Measurements from ENCODE around the gene MIDN.

The MIDN gene

GRCh38 chr19:1282588-1283206, 34.3 kb downstream of the MIDN start:
- no peak overlapping the region for H4K12ac ChIP-seq (ENCODE audit: low read depth, low read length)
- peaks cover 10% of the 10 kb centered on the region in 2 experiments for H3K36me3 ChIP-seq (ENCODE audit: control insufficient read depth in 1 of 2, insufficient read depth in 2 of 2, low read length in 2 of 2)
- no CpG with 5 or more reads among the region's 18 CpGs for WGBS (ENCODE audit: extremely low coverage, insufficient coverage, insufficient read length)
- no peak overlapping the region for H3K23ac ChIP-seq (ENCODE audit: low read length)
- no peak overlapping the region for H3K4me2 ChIP-seq (ENCODE audit: low read length)
- H3K4me3 ChIP-seq (ENCODE audit: low read depth, low read length) = no peak overlapping the region
- no peak overlapping the region for H2BK5ac ChIP-seq (ENCODE audit: low read depth, low read length, poor library complexity)
- no peak overlapping the region for H3K18ac ChIP-seq (ENCODE audit: low read length)
- no peak overlapping the region for H3K9ac ChIP-seq (ENCODE audit: low read length)
- no peak overlapping the region for H4K8ac ChIP-seq (ENCODE audit: low read depth, low read length)
- H2BK12ac ChIP-seq (ENCODE audit: low read length) = no peak overlapping the region
- H3K27ac ChIP-seq (ENCODE audit: low read depth, low read length) = no peak overlapping the region
- no peak overlapping the region for H4K91ac ChIP-seq (ENCODE audit: low read depth, low read length)
- H3K4me1 ChIP-seq (ENCODE audit: control insufficient read depth in 1 of 2, insufficient read depth in 2 of 2, low read length in 2 of 2) = peaks cover 0 to 10% of the 10 kb centered on the region in 2 experiments
- DNase-seq = no peak
- H3K14ac ChIP-seq (ENCODE audit: low read length) = no peak overlapping the region
- H3K9me3 ChIP-seq (ENCODE audit: insufficient read depth, low read depth, low read length) = no peaks in the 10 kb centered on the region
- H2BK120ac ChIP-seq (ENCODE audit: insufficient read depth, low read length, poor library complexity) = no peak overlapping the region
- H3K27me3 ChIP-seq (ENCODE audit: insufficient read depth, low read length) = peaks cover 7% of the 10 kb centered on the region
- no peak overlapping the region for H2AFZ ChIP-seq (ENCODE audit: insufficient read depth, low read length, poor library complexity)
- H3K79me1 ChIP-seq (ENCODE audit: low read length) = no peaks in the 10 kb centered on the region
- no peak overlapping the region for H2AK5ac ChIP-seq (ENCODE audit: low read length)
- H3K4ac ChIP-seq (ENCODE audit: low read depth, low read length) = no peak overlapping the region
- no peaks in the 10 kb centered on the region for H3K79me2 ChIP-seq (ENCODE audit: control insufficient read depth, insufficient read depth, low read length, poor library complexity)

GRCh38 chr19:1283207-1283916, 35.0 kb downstream of the MIDN start:
- no peak for DNase-seq
- no peak overlapping the region for H3K4me3 ChIP-seq (ENCODE audit: low read depth, low read length)
- no peak overlapping the region for H3K4ac ChIP-seq (ENCODE audit: low read depth, low read length)
- H3K79me2 ChIP-seq (ENCODE audit: control insufficient read depth, insufficient read depth, low read length, poor library complexity) = no peaks in the 10 kb centered on the region
- no peak overlapping the region for H3K18ac ChIP-seq (ENCODE audit: low read length)
- WGBS (ENCODE audit: extremely low coverage, insufficient coverage, insufficient read length) = no CpG with 5 or more reads among the region's 29 CpGs
- H3K4me2 ChIP-seq (ENCODE audit: low read length) = no peak overlapping the region
- H4K8ac ChIP-seq (ENCODE audit: low read depth, low read length) = no peak overlapping the region
- H3K23ac ChIP-seq (ENCODE audit: low read length) = no peak overlapping the region
- H3K4me1 ChIP-seq (ENCODE audit: control insufficient read depth in 1 of 2, insufficient read depth in 2 of 2, low read length in 2 of 2) = peaks cover 0 to 10% of the 10 kb centered on the region in 2 experiments
- no peak overlapping the region for H2BK5ac ChIP-seq (ENCODE audit: low read depth, low read length, poor library complexity)
- no peak overlapping the region for H3K14ac ChIP-seq (ENCODE audit: low read length)
- peaks cover 10% of the 10 kb centered on the region in 2 experiments for H3K36me3 ChIP-seq (ENCODE audit: control insufficient read depth in 1 of 2, insufficient read depth in 2 of 2, low read length in 2 of 2)
- H3K27ac ChIP-seq (ENCODE audit: low read depth, low read length) = no peak overlapping the region
- H2BK12ac ChIP-seq (ENCODE audit: low read length) = no peak overlapping the region
- H4K91ac ChIP-seq (ENCODE audit: low read depth, low read length) = no peak overlapping the region
- H3K79me1 ChIP-seq (ENCODE audit: low read length) = no peaks in the 10 kb centered on the region
- no peak overlapping the region for H4K12ac ChIP-seq (ENCODE audit: low read depth, low read length)
- H2AFZ ChIP-seq (ENCODE audit: insufficient read depth, low read length, poor library complexity) = no peak overlapping the region
- no peaks in the 10 kb centered on the region for H3K9me3 ChIP-seq (ENCODE audit: insufficient read depth, low read depth, low read length)
- H3K27me3 ChIP-seq (ENCODE audit: insufficient read depth, low read length) = peaks cover 7% of the 10 kb centered on the region
- no peak overlapping the region for H2BK120ac ChIP-seq (ENCODE audit: insufficient read depth, low read length, poor library complexity)
- no peak overlapping the region for H3K9ac ChIP-seq (ENCODE audit: low read length)
- H2AK5ac ChIP-seq (ENCODE audit: low read length) = no peak overlapping the region

GRCh38 chr19:1283917-1284292, 35.5 kb downstream of the MIDN start:
- no peaks in the 10 kb centered on the region for H3K9me3 ChIP-seq (ENCODE audit: insufficient read depth, low read depth, low read length)
- H3K4me1 ChIP-seq (ENCODE audit: control insufficient read depth in 1 of 2, insufficient read depth in 2 of 2, low read length in 2 of 2) = peaks cover 0 to 10% of the 10 kb centered on the region in 2 experiments
- WGBS (ENCODE audit: extremely low coverage, insufficient coverage, insufficient read length) = no CpG with 5 or more reads among the region's 12 CpGs
- DNase-seq = no peak
- H3K27me3 ChIP-seq (ENCODE audit: insufficient read depth, low read length) = peaks cover 7% of the 10 kb centered on the region
- no peak overlapping the region for H2BK12ac ChIP-seq (ENCODE audit: low read length)
- no peak overlapping the region for H3K18ac ChIP-seq (ENCODE audit: low read length)
- H2BK120ac ChIP-seq (ENCODE audit: insufficient read depth, low read length, poor library complexity) = no peak overlapping the region
- no peak overlapping the region for H2BK5ac ChIP-seq (ENCODE audit: low read depth, low read length, poor library complexity)
- no peak overlapping the region for H4K8ac ChIP-seq (ENCODE audit: low read depth, low read length)
- H2AFZ ChIP-seq (ENCODE audit: insufficient read depth, low read length, poor library complexity) = no peak overlapping the region
- no peaks in the 10 kb centered on the region for H3K79me2 ChIP-seq (ENCODE audit: control insufficient read depth, insufficient read depth, low read length, poor library complexity)
- H4K12ac ChIP-seq (ENCODE audit: low read depth, low read length) = no peak overlapping the region
- no peak overlapping the region for H3K14ac ChIP-seq (ENCODE audit: low read length)
- H3K79me1 ChIP-seq (ENCODE audit: low read length) = no peaks in the 10 kb centered on the region
- H3K23ac ChIP-seq (ENCODE audit: low read length) = no peak overlapping the region
- H3K36me3 ChIP-seq (ENCODE audit: control insufficient read depth in 1 of 2, insufficient read depth in 2 of 2, low read length in 2 of 2) = peaks cover 6 to 7% of the 10 kb centered on the region in 2 experiments
- H2AK5ac ChIP-seq (ENCODE audit: low read length) = no peak overlapping the region
- no peak overlapping the region for H3K9ac ChIP-seq (ENCODE audit: low read length)
- no peak overlapping the region for H3K4me2 ChIP-seq (ENCODE audit: low read length)
- H4K91ac ChIP-seq (ENCODE audit: low read depth, low read length) = no peak overlapping the region
- H3K4me3 ChIP-seq (ENCODE audit: low read depth, low read length) = no peak overlapping the region
- no peak overlapping the region for H3K4ac ChIP-seq (ENCODE audit: low read depth, low read length)
- no peak overlapping the region for H3K27ac ChIP-seq (ENCODE audit: low read depth, low read length)

- no peak overlapping the region for H2BK12ac ChIP-seq (ENCODE audit: low read length)
- no peak overlapping the region for H3K4me3 ChIP-seq (ENCODE audit: low read depth, low read length)
- no peaks in the 10 kb centered on the region for H3K79me2 ChIP-seq (ENCODE audit: control insufficient read depth, insufficient read depth, low read length, poor library complexity)
- H3K36me3 ChIP-seq (ENCODE audit: control insufficient read depth in 1 of 2, insufficient read depth in 2 of 2, low read length in 2 of 2) = peaks cover under 1 to 1% of the 10 kb centered on the region in 2 experiments
- no peak for DNase-seq
- H2AFZ ChIP-seq (ENCODE audit: insufficient read depth, low read length, poor library complexity) = no peak overlapping the region
- no peak overlapping the region for H4K91ac ChIP-seq (ENCODE audit: low read depth, low read length)
- H3K9ac ChIP-seq (ENCODE audit: low read length) = no peak overlapping the region
- no peaks in the 10 kb centered on the region for H3K9me3 ChIP-seq (ENCODE audit: insufficient read depth, low read depth, low read length)
- no peak overlapping the region for H3K18ac ChIP-seq (ENCODE audit: low read length)
- peaks cover 0 to 10% of the 10 kb centered on the region in 2 experiments for H3K4me1 ChIP-seq (ENCODE audit: control insufficient read depth in 1 of 2, insufficient read depth in 2 of 2, low read length in 2 of 2)
- no peak overlapping the region for H3K27ac ChIP-seq (ENCODE audit: low read depth, low read length)
- H2BK5ac ChIP-seq (ENCODE audit: low read depth, low read length, poor library complexity) = no peak overlapping the region
- no peak overlapping the region for H3K23ac ChIP-seq (ENCODE audit: low read length)
- H3K27me3 ChIP-seq (ENCODE audit: insufficient read depth, low read length) = peaks cover 7% of the 10 kb centered on the region
- no CpG with 5 or more reads among the region's 20 CpGs for WGBS (ENCODE audit: extremely low coverage, insufficient coverage, insufficient read length)
- H3K4ac ChIP-seq (ENCODE audit: low read depth, low read length) = no peak overlapping the region
- no peak overlapping the region for H2AK5ac ChIP-seq (ENCODE audit: low read length)
- no peaks in the 10 kb centered on the region for H3K79me1 ChIP-seq (ENCODE audit: low read length)
- H2BK120ac ChIP-seq (ENCODE audit: insufficient read depth, low read length, poor library complexity) = no peak overlapping the region
- no peak overlapping the region for H3K4me2 ChIP-seq (ENCODE audit: low read length)
- no peak overlapping the region for H3K14ac ChIP-seq (ENCODE audit: low read length)
- no peak overlapping the region for H4K8ac ChIP-seq (ENCODE audit: low read depth, low read length)
- H4K12ac ChIP-seq (ENCODE audit: low read depth, low read length) = no peak overlapping the region
Measured at GRCh38 chr19:1284293-1284978, 36.1 kb downstream of the MIDN start.

Measured in trophoblast cell (in vitro differentiated cells and primary cell).